Hindlimb muscle (tissue), 1 donor: ENCODE measurements around the gene POLR3B. TPM values are rescaled to one million over a fixed set of nuclear protein-coding genes. Genes with fewer than 3 reads are reported as not detected.
"Not testable (repeated sequence)": the region's sequence is repeated elsewhere in the genome, so short reads cannot be mapped to it uniquely, and the experiment has no call there.

Source experiments
- DNase-seq: peaks from one replicate; pipeline ENCODE4 v3.0.0-alpha.2; 2013
- polyA plus RNA-seq: library from polyadenylated mRNA; unstranded; fragments of 120-200 nt; gene quantifications from one replicate; pipeline ENCODE4 v1.2.1, GENCODE V29; 2013; ENCODE audit not compliant: insufficient read length

Gene POLR3B
- polyA plus RNA-seq, 1 donor: 11.9 TPM

- not testable (repeated sequence) for DNase-seq
Observed at GRCh38 chr12:106477627-106478026, 120.1 kb downstream of the POLR3B start.

DNA sequence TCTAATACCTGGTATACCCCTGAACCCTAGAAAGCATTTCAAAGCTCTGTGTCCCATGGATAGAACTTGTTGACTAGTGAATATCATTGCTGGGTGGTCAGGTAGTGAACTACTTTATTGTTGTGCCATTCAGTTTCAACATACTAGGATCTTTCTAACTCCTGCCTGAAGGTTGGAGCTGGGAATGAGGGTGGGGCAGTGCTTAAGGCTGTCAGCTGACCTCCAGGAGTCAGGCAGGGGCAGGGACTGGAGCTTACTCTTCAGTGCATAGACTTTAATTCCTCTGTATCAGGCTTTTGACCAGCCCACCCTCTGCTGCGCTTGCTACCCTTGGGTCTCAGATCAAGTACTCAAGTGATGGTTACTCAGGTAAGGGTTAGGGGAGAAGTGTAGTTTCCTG lies 122.7 kb downstream of the POLR3B start:
- no peak for DNase-seq

GRCh38 chr12:106481246-106481645 lies 123.7 kb downstream of the POLR3B start:
- DNase-seq: no peak

DNA sequence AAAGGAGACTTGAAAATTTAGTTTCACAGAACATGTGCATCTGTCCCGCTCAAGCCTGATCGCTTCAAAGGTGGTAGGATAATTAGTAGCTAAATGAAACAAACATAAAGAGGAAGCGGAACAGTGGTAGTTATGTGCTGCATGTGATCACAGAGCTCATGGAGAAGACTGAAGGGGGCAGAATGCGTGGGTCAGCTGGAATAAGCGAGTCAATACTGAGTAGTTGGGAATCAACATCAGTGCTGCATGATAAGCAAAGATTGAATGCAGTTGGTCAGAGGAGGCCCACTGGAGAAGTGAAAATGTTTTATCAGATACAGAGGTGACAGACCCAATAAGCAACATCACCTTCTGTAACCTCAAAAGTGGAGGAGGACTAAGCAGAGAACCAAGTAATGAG lies 130.1 kb downstream of the POLR3B start:
- DNase-seq: no peak

GRCh38 chr12:106488884-106489283 lies 131.3 kb downstream of the POLR3B start:
- DNase-seq: no peak

- DNase-seq: no peak
Observed at GRCh38 chr12:106490264-106490663, 132.7 kb downstream of the POLR3B start.

GRCh38 chr12:106492857-106493256 lies 135.3 kb downstream of the POLR3B start:
- DNase-seq: no peak

- peak; percentile 6 for DNase-seq
Observed at GRCh38 chr12:106493531-106493930, 136.0 kb downstream of the POLR3B start.

GRCh38 chr12:106495354-106495965 lies 137.9 kb downstream of the POLR3B start:
- no peak for DNase-seq

DNA sequence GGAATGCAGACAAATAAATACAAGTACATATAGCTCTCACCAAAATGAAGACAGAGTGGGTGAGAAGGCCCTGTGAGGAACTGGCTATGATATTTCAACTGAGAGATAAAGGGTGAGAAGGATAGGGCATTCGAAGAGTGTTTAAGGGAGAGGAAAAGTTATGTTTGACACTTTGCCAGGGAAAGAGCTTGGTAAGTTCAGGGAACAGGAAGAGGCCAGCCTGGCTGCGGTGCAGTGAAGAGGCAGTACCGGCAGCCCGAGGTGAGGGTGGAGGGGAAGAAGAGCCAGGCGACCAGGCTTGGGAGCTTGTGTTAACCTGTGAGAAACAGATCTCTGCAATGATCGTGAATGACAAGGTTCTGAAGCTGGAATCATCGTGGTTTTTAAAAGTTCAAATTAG lies 140.5 kb downstream of the POLR3B start:
- DNase-seq: no peak

DNA sequence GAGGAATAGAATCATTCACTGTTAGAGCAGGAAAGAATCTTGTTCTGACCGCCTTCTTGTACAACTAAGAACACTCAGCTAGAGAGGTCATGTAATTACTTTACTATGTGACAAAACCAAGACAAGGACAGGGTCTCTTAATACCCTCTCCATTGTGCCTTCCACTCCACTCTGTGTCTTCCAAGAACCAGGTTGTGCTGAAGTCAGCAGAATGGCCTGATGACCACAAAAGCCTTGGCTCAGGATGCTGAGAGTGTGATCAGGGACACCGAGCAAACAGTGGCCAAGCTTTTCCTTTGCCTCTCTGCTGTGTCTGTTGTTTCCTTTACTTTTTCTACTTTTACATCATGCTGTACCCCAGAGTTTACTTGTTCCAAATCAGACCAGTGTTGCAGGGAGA lies 142.1 kb downstream of the POLR3B start:
- DNase-seq: no peak

DNA sequence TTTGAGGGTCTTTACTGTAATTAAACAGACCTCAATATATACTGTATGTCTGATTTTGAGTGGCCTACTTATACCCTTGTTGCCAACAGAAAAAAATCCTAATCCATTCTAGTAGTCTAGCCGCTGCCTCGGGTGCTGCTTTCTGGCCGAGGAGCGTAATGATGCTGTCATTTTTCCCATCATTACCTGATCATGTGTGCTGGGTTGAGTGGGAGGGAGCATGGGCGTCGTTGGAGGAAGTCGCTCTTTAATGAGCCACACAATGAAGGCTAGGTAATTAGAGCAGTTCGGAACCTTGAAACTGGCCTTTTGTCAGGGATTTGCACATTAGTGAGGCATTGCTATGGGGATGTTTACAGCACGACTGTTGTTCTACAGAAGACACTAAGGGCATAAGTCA lies 149.1 kb downstream of the POLR3B start:
- no peak for DNase-seq

DNA sequence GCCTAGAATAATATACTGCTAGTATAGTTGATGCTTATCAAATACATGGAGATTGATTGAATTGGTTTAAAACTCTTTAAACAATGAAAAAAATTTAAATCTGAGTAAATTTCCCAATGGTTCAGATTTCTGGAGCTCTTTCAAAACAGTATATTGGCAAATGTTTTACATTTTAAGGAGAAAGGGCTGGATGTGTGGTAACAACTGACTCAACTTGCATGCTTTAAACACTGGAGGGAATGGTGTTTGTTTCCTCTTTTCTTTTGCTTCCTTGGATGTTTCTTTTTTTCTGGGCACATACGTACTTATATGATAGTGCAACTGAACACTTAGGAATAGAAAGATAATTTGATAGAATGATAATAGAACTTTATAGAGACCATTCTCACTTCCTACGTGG lies 151.4 kb downstream of the POLR3B start:
- no peak for DNase-seq

GRCh38 chr12:106511365-106511764 lies 153.8 kb downstream of the POLR3B start:
- no peak for DNase-seq

DNA sequence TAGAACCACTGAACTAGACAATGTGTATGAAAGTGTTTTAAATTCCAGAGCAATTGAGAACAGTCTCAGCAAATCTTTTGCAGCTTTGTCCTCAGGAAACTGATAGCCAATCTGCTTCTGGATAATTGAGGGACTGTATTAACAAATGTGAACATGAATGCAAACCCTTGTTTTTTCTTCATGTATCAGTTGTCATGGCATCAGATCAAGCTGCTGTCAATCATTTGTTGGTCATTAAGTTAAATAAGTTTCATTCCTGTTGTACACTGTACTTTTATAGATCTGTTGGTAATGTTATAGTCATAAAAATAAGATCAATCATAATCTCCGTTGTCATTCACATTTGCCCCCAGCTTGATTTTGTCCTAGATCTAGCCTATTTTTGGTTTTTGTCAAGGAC lies 159.8 kb downstream of the POLR3B start:
- no peak for DNase-seq

GRCh38 chr12:106519607-106520021 lies 162.1 kb downstream of the POLR3B start:
- DNase-seq: peak; percentile 19

DNA sequence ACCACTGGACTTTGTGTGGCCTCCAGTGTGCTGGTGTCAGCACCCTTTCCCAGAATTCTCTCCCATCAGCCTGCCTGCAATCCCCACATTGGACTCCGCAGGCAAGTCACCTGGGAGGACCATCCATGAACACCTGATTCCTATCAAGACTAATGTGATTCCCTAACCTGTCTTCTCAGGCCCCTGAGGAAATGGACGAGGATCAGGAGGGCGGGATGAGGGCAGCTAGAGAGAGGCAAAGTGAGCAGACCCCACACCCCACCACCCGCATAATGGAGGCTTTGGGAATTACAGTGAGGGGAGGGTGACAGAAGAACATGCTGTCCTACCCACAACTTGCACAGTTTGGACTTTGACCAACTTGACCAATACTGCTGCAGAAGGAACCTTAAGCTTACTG lies 164.4 kb downstream of the POLR3B start:
- DNase-seq: no peak

- no peak for DNase-seq
Observed at GRCh38 chr12:106522708-106523107, 165.2 kb downstream of the POLR3B start.

- no peak for DNase-seq
Observed at GRCh38 chr12:106527356-106527755, 169.8 kb downstream of the POLR3B start.

DNA sequence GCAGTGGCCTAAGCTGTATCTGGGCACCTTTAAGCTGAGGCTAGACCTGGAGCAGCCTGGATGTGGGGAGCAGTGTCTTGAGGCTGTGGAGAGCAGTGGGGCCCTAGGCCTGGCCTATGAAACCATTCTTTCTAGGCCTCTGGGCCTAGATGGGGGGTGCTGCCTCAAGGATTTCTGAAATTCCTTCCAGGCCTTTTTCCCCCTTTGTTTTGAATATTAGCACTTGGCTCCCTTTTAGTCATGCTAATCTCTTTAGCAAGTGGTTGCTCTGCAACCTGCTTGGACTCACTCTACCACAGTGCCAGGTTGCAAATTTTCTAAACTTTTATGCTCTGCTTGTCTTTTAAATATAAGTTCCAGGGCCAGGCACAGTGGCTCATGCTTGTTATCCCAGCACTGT lies 183.7 kb downstream of the POLR3B start:
- no peak for DNase-seq

GRCh38 chr12:106551410-106551809 lies 193.9 kb downstream of the POLR3B start:
- DNase-seq: no peak

DNA sequence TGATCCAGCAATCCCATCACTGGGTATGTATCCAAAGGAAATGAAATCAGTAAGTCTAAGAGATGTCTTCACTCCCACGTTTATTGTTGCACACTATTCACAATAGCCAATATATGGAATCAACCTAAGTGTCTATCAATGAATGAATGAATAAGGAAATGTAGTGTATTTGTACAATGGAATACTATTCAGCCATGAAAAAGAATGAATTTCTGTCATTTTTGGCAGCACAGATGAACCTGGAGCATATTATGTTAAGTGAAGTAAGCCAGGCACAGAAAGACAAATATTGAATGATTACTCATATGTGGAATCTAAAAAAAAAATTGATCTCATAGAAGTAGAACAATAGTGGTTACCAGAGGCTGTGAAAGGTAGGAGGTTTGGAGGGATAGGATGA lies 194.7 kb downstream of the POLR3B start:
- DNase-seq: no peak
